OCI-M2 (cell line): ENCODE measurements around the gene MYO5B.

Experiments
- DNase-seq: peaks from one replicate; lab custom pipeline; 2025; ENCODE audit not compliant: unreplicated experiment; lab: John Stamatoyannopoulos, UW

MYO5B gene

GRCh38 chr18:50073319-50073718, 121.6 kb downstream of the MYO5B start:
- no peak for DNase-seq

GRCh38 chr18:50072146-50072545, 122.8 kb downstream of the MYO5B start:
- DNase-seq, result no peak

GRCh38 chr18:50071397-50071796, 123.5 kb downstream of the MYO5B start:
- no peak for DNase-seq

GRCh38 chr18:50069422-50069821, 125.5 kb downstream of the MYO5B start:
- DNase-seq, result no peak

GRCh38 chr18:50065527-50065926, 129.4 kb downstream of the MYO5B start:
- DNase-seq, result no peak

- DNase-seq, result no peak
Measured at GRCh38 chr18:50065039-50065438, 129.9 kb downstream of the MYO5B start.

GRCh38 chr18:50061876-50062517, 132.9 kb downstream of the MYO5B start:
- DNase-seq, result no peak

- no peak for DNase-seq
Measured at GRCh38 chr18:50060822-50061221, 134.1 kb downstream of the MYO5B start.

- DNase-seq, result no peak
Measured at GRCh38 chr18:50058731-50059130, 136.2 kb downstream of the MYO5B start.

GRCh38 chr18:50057009-50057408, 137.9 kb downstream of the MYO5B start:
- DNase-seq, result no peak

GRCh38 chr18:50056185-50056584, 138.8 kb downstream of the MYO5B start:
- no peak for DNase-seq

GRCh38 chr18:50055488-50055887, 139.5 kb downstream of the MYO5B start:
- no peak for DNase-seq

GRCh38 chr18:50053111-50053510, 141.8 kb downstream of the MYO5B start:
- no peak for DNase-seq

GRCh38 chr18:50051288-50051687, 143.7 kb downstream of the MYO5B start:
- no peak for DNase-seq

GRCh38 chr18:50045126-50045525, 149.8 kb downstream of the MYO5B start:
- no peak for DNase-seq

- DNase-seq, result no peak
Measured at GRCh38 chr18:50044402-50044801, 150.5 kb downstream of the MYO5B start.

GRCh38 chr18:50042611-50043010, 152.3 kb downstream of the MYO5B start:
- no peak for DNase-seq

- no peak for DNase-seq
Measured at GRCh38 chr18:50039746-50040145, 155.2 kb downstream of the MYO5B start.

- DNase-seq, result no peak
Measured at GRCh38 chr18:50038448-50038847, 156.5 kb downstream of the MYO5B start.

- no peak for DNase-seq
Measured at GRCh38 chr18:50034029-50034428, 160.9 kb downstream of the MYO5B start.

GRCh38 chr18:50033004-50033403, 161.9 kb downstream of the MYO5B start:
- DNase-seq, result no peak

- no peak for DNase-seq
Measured at GRCh38 chr18:50030146-50030545, 164.8 kb downstream of the MYO5B start.

GRCh38 chr18:50027996-50028395, 167.0 kb downstream of the MYO5B start:
- no peak for DNase-seq
